Mucosa of stomach (tissue), 1 donor: ENCODE results near the gene LRP11.
"Not testable (repeated sequence)": the region's sequence is repeated elsewhere in the genome, so short reads cannot be mapped to it uniquely, and the experiment has no call there.

Source experiments
- H3K27me3 ChIP-seq: one replicate; pipeline ENCODE4 v1.7.0; 2013; ENCODE audit warnings: mild to moderate bottlenecking, low read length; ENCODE audit not compliant: control insufficient read depth, insufficient read depth
- H3K36me3 ChIP-seq: one replicate; pipeline ENCODE4 v1.7.0; 2013; ENCODE audit warnings: low read length; ENCODE audit not compliant: control insufficient read depth, insufficient read depth
- H3K4me1 ChIP-seq: one replicate; pipeline ENCODE4 v1.7.0; 2013; ENCODE audit warnings: mild to moderate bottlenecking, low read length; ENCODE audit not compliant: control insufficient read depth, insufficient read depth
- H3K4me3 ChIP-seq: one replicate; pipeline ENCODE4 v1.7.0; 2013; ENCODE audit warnings: low read length
- H3K9ac ChIP-seq: one replicate; pipeline ENCODE4 v1.7.0; 2013; ENCODE audit warnings: mild to moderate bottlenecking, low read length, moderate library complexity
- H3K9me3 ChIP-seq: one replicate; pipeline ENCODE4 v1.7.0; 2013; ENCODE audit warnings: mild to moderate bottlenecking, low read length, moderate library complexity; ENCODE audit not compliant: control insufficient read depth
- donor health status: Pancreatic carcinoma.

LRP11 gene

DNA sequence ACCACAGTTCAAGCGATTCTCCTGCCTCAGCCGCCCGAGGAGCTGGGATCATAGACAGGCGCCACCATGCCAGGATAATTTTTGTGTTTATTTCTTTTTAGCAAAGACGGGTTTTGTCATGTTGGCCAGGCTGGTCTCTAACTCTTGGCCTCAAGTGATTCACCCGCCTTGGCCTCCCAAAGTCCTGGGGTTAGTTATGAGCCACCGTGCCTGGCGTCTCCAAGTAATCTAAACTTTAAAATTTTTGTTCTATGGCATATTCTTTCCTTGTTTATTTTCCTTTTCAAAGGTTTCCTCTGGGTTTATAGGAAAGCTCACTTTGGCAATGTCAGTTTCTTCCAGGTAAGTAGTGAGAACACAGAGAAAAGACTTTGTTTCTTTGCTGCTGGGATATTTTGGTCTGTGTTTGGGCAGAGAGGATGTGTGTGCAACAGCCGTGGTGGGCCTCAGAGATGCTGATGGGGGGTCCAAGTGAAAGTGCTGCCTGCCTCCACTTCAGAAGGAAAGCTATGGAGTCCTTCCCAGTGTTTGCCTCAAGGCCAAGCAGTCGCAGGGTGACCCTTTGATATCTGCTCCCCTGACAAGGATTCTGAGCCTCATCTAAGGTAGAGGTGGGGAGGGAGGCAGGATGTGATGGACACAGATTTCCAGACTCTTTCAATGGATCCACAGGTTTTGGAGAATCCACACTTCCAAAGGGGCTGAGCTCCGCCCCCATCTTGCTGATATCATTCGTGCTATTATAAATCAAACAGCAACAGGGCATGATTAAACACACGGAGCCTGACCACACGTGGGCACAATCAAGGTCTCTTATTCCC, 2.3 kb downstream of the LRP11 start:
- H3K9me3 ChIP-seq, result no peaks in the 10 kb centered on the region
- H3K27me3 ChIP-seq, result no peaks in the 10 kb centered on the region
- H3K4me1 ChIP-seq, result peaks cover 20% of the 10 kb centered on the region
- no peaks in the 10 kb centered on the region for H3K36me3 ChIP-seq
- no peak overlapping the region for H3K9ac ChIP-seq
- no peak overlapping the region for H3K4me3 ChIP-seq

DNA sequence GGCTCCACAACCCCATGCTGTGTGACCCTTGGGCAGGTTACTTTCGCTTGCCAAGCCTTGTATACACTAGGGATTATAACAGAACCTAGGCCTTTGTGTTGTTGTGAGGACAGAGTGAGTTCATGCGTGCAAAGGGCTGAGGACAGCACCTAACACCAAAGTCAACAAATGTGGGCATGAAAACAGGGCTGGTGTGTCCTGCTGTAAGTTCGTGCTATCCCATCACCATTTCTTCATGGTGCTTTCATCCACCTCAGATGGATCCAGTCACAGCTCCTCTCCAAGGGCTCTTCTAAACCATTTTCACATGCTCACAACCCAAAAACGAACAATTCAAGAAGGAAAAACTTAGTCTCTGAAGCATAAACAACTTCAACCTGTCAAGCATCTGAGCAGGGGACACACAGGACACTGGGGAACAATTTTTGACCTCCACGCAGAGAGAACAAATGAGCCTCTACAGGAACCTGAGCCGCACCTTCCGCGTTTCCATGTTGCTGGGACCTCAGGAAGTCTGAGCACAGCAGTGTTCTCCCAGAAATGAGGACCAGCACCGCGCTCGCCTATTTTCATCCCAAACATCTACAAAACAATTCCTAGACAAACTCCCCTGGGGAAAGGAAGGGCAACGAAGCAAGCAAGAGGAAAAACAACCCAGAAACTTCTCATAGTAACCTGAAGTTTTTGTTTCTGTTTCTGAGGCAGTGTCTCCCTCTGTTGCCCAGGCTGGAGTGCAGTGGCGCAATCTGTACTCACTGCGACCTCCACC, 3.1 kb downstream of the LRP11 start:
- Histone ChIP-seq H3K27me3 (no peaks in the 10 kb centered on the region), H3K9ac (no peak overlapping the region), H3K9me3 (no peaks in the 10 kb centered on the region), H3K36me3 (no peaks in the 10 kb centered on the region), H3K4me3 (no peak overlapping the region), H3K4me1 (peaks cover 20% of the 10 kb centered on the region)

DNA sequence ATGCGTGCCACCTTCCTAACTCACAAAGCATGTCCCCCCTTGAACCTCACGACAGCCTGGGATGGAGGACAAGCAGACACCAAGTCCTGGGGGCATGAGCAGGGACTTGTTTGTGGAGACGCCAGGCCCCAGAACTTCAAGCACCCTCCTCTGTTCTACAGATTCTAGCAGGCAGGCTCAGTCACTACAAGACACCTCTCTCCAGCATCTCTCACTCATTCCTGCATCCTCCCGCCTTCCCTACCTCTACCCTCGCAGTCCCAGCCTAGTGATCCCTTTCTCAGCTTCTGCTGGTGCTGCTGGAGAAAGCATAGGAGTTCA, 3.7 kb downstream of the LRP11 start:
- Histone ChIP-seq H3K9me3 (no peaks in the 10 kb centered on the region), H3K9ac (no peak overlapping the region), H3K4me3 (no peak overlapping the region), H3K4me1 (peaks cover 24% of the 10 kb centered on the region), H3K36me3 (no peaks in the 10 kb centered on the region), H3K27me3 (no peaks in the 10 kb centered on the region)

DNA sequence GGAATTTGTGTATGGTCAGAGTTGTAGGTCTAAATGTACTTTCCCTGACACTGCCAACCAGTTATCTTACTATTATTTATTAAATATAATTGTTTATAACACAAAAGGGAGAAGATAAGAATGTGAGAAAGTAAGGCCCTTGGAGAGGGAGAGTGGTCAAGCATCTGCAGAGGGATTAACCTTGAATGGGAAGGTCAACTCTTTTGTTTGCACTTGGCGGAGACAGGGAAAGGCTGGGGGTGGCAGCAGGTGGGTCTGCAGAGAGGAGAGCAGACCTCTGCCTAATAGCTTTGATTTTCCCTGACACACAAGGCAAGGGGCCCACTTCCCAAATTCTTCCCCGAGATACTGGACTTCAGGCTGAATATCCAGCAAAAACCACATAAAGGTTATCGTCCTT, 4.2 kb downstream of the LRP11 start:
- H3K9me3 ChIP-seq, result no peaks in the 10 kb centered on the region
- no peaks in the 10 kb centered on the region for H3K27me3 ChIP-seq
- H3K4me1 ChIP-seq, result peaks cover 30% of the 10 kb centered on the region
- no peak overlapping the region for H3K4me3 ChIP-seq
- H3K36me3 ChIP-seq, result no peaks in the 10 kb centered on the region
- H3K9ac ChIP-seq, result no peak overlapping the region

DNA sequence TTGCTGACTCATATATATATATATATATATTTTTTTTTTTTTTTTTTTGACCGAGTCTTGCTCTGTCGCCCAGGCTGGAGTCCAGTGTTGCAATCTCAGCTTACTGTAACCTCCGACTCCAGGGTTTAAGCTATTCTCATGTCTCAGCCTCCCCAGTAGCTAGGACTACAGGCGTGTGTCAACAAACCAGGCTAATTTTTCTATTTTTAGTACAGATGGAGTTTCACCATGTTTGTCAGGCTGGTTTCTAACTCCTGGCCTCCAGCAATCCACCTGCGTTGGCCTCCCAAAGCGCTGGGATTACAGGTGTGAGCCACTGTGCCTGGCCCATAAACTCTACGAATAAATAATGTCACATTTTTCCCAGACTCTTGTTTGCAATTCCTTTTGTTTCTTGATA, 4.8 kb downstream of the LRP11 start:
- Histone ChIP-seq H3K4me1 (peaks cover 35% of the 10 kb centered on the region), H3K36me3 (no peaks in the 10 kb centered on the region), H3K9ac (no peak overlapping the region), H3K4me3 (no peak overlapping the region), H3K27me3 (no peaks in the 10 kb centered on the region), H3K9me3 (no peaks in the 10 kb centered on the region)

DNA sequence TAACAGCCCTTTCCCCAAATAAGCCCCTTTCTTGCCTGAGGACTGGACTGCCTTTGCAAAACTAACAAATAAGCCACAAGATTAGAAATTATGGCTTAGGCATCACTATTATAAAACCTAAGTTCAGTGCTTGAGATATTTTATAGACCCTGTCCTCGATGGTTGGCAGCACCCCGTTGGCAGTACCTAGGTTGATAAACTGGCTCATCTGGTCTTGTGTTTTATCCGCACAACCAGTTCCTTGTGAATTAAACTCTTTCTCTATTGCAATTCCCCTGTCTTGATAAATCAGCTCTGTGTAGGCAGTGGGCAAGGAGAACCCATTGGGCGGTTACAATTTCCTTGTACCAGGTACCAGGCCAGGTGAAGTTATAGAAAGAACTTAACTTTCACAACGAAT, 6.6 kb downstream of the LRP11 start:
- Histone ChIP-seq H3K36me3 (no peaks in the 10 kb centered on the region), H3K27me3 (no peaks in the 10 kb centered on the region), H3K9me3 (no peaks in the 10 kb centered on the region), H3K9ac (no peak overlapping the region), H3K4me3 (no peak overlapping the region), H3K4me1 (peaks cover 38% of the 10 kb centered on the region)

DNA sequence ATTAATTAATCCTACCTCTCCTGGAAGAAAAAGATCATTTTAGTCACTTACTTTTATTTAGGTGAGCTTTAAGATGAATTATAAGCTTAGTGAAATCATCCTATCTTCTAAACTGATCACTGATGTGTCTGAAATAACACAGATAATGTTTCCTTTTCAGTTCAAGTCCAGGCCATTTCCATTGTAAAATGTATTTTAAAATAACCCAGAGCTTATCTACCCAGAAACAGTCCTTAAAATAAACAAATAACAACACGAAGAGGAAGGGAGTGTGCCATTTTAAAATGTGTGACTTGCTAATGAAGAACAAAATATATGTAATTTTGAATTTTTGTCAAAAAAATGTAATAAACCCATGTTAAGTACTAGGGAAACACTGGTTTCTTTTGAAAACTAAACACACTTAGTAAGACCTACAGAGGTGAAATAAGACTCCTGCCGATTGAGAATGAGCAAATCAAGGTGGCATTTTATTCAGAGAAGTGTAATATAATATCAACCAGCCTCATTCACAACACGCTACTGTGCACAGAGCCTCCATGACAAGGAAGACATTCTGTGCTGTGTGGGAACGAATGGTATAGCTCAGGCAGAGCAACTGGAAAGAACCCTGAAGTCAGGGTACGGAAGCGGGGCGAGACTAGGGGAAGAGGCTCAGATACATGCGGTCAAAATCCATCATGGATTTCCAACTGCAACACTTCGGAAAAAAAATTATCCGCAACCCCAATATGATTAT, 7.7 kb downstream of the LRP11 start:
- no peak overlapping the region for H3K4me3 ChIP-seq
- peaks cover 31% of the 10 kb centered on the region for H3K4me1 ChIP-seq
- H3K27me3 ChIP-seq, result no peaks in the 10 kb centered on the region
- H3K36me3 ChIP-seq, result no peaks in the 10 kb centered on the region
- H3K9ac ChIP-seq, result no peak overlapping the region
- H3K9me3 ChIP-seq, result no peaks in the 10 kb centered on the region

DNA sequence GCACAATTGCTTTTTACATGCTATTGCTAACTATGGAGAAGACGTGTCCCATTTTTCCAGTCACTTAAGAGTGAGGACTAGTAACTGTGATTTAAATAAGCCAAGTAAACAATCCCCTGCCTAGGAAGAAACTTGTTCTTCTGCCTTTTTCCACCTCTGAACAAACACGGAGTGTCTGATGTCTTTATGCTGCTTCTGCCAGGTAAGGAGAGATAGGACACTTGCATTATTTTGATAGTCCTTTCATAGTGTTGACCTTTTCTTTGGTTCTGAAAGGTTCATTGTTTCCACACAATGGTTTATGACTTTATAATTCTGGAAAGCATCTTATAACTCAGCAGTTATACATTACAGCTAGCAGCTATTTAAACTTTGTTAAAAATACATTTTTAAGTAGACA, 8.4 kb downstream of the LRP11 start:
- Histone ChIP-seq H3K27me3 (no peaks in the 10 kb centered on the region), H3K36me3 (no peaks in the 10 kb centered on the region), H3K4me3 (no peak overlapping the region), H3K9me3 (no peaks in the 10 kb centered on the region), H3K9ac (no peak overlapping the region), H3K4me1 (peaks cover 25% of the 10 kb centered on the region)

DNA sequence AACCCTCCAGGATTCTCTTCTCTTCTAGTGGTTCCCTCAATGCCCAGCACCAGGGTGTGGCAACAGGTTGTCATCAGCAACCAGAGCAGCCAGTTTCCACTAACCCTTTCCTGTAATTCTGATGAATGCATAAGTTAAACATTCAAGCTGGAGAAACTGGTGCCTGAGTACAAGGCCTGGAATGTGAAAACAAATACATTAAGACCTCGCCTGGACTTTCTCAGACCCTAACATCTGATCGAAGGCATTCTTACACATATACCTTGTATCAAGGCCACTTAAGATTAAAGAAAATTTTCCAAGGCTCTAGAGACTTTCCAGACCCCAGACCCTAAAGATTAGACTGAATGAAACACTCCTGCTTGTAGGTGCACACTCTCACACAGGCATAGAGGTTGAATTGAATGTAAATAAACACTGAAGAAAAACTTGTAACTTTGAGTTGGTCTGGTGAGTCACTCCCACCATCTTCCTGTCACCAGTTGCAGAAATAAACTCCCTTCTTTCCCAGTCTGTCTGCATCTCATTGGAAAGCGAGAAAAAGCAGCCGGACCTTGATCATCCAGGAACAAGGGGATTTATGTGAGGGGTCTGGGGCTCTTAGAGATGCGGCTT, 9.0 kb downstream of the LRP11 start:
- no peaks in the 10 kb centered on the region for H3K27me3 ChIP-seq
- no peaks in the 10 kb centered on the region for H3K9me3 ChIP-seq
- peaks cover 25% of the 10 kb centered on the region for H3K4me1 ChIP-seq
- no peak overlapping the region for H3K4me3 ChIP-seq
- no peaks in the 10 kb centered on the region for H3K36me3 ChIP-seq
- no peak overlapping the region for H3K9ac ChIP-seq

DNA sequence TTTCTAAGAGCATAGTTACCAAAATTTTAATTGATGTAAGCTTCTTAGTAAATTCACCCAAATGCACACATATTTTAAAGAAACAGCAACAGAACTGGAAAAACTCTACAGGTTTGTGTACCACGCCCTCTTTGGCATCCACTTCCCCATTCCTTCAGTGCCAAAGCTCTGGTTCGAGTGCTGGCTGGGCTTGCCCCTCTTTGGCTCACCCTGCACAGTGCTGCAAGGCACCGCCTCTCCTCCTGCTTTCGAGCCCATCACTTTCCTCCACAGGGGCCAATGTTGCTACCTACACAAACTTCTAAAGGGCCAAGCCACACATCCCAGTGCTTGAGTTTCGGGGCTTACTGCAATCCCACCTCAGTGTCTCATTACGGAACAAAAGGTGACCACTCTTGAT, 9.6 kb downstream of the LRP11 start:
- H3K9me3 ChIP-seq, result no peaks in the 10 kb centered on the region
- H3K9ac ChIP-seq, result no peak overlapping the region
- no peaks in the 10 kb centered on the region for H3K27me3 ChIP-seq
- no peak overlapping the region for H3K4me3 ChIP-seq
- H3K4me1 ChIP-seq, result peaks cover 24% of the 10 kb centered on the region
- H3K36me3 ChIP-seq, result no peaks in the 10 kb centered on the region

DNA sequence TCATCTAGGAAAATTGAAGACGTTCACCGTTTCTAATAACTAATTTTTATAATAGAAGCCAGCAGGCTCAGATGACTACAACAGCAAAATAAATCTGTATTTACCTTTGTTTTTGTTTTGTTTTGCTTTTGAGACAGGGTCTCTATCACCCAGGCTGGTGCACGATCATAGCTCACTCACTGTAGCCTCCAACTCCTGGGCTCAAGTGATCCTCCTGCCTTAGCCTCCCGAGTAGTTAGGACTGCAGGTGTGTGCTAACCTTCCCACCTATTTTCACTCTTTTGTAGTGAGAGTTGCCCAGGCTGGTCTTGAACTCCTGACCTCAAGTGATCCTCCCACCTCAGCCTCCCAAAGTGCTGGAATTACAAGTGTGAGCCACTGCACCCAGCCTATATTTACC, 10.1 kb downstream of the LRP11 start:
- H3K4me1 ChIP-seq, result peaks cover 21% of the 10 kb centered on the region
- not testable (repeated sequence) for H3K4me3 ChIP-seq, H3K27me3 ChIP-seq, H3K9me3 ChIP-seq, H3K36me3 ChIP-seq, H3K9ac ChIP-seq

DNA sequence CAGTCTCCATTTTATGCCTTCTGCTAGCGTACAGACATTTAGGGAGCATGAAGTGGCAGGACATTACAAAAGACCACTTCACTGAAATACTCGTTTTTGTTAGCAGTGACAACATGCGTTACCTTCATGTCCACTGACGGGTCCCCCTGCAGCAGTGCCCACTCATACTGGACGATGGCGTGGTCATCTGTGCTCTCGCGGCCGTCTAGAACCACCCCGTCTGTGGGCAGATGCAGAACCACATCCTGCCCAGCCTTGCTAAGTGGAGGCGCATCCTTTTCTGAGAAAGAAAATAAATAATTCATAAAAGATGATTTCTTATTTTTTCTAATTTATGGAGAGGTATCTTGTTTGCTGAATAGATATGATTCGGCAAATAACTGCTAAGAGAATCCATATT, 11.3 kb downstream of the LRP11 start:
- Histone ChIP-seq H3K9me3 (no peaks in the 10 kb centered on the region), H3K4me1 (peaks cover 25% of the 10 kb centered on the region), H3K4me3 (no peak overlapping the region), H3K36me3 (no peaks in the 10 kb centered on the region), H3K27me3 (no peaks in the 10 kb centered on the region), H3K9ac (no peak overlapping the region)
